HG03097 (cell line): Measurements from ENCODE around the gene PKN1.
A peak's percentile ranks its signal among the peaks of the same experiment; 100 is the strongest.
"Not testable (repeated sequence)": the region's sequence is repeated elsewhere in the genome, so short reads cannot be mapped to it uniquely, and the experiment has no call there.

Experiments used
- ATAC-seq: cut with Tn5 transposase; IDR thresholded peaks from one replicate; pipeline ENCODE4 v1.9.1; 2021; ENCODE audit not compliant: unreplicated experiment, low FRiP score

PKN1 gene

DNA sequence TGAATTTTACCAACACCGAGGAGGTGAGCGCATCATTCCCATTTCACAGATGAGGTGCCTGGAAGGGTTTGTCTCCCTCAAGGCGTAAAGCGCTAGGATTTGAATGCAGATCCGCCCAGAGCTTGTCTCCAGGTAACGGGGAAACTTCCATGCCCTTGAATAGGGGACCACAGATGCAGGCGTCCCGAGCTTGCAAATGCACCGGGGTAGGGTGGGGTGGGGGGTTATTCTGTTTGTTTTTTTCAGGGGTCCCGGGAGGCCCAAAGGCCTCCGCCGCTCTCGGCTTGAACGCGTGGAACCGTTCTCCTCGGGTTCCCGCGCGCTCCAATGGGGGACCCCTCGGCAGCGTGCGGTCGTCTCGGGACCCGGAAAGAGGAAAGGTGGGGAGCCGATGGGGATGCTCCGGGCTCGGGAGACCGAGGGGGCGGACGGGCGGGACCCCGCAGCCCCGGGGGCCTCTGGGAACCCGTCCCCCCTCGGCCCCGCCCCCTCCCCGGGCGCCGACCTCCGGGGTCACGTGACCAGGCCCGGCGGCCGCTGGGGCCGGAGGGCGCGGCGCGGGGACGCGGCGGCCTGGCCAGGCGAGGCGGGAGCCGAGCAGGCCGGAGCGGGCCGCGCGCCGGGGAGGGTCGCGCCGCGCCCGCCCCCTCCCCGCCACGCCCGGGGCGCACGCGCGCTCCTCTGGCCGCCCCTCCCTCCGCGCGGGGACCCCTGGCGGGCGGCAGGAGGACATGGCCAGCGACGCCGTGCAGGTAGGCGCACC lies at the start of gene PKN1:
Gene PKN1 (plus strand): TSS at position 516 of the 763 bp plus-strand sequence. CDS start 216 bp downstream, at position 732.
- ATAC-seq, result peak; percentile 47

DNA sequence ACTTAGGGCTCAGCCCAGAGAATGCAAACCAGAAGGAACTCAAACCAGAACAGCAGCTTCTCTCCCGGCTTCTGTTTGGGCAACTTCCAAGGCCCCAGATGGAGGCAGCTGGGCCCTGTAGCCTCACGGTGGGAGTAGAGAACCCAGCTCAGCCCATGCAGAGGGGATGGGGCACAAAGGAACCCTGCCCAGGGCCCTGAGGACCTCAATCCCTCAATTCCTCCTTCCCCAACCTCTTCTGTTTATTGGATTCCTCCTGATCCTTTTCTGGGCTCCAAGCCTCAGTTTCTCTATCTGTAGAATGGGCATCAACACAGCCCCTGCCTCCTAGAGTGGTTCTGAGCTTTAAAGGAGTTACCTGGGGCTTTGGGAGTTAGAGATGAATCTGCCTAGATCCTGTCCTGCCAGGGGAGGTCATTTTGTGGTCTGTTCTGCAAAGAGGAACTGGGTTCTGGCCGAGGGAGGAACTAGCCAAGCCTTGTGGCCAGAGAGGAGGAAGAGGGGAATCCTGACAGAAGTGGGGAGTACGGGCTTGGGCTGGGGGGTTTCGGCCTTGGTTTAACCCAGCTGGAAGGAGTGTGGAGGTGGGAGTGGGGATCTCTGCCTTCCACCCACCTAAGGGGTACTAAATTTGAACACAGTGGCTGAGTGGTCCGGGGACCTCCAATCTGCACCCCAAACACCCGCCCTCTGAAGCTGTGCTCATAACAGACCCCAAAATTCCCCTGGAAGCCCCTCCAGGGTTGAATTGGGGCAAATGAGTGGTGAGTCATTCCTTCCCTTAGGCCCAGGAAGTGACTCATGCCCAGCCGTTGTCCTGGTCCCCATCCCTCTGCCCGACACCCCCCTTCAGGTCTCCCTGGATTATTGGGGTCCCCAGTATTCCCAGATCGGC lies 49.2 kb upstream of the PKN1 start:
- peak; percentile 31 for ATAC-seq

DNA sequence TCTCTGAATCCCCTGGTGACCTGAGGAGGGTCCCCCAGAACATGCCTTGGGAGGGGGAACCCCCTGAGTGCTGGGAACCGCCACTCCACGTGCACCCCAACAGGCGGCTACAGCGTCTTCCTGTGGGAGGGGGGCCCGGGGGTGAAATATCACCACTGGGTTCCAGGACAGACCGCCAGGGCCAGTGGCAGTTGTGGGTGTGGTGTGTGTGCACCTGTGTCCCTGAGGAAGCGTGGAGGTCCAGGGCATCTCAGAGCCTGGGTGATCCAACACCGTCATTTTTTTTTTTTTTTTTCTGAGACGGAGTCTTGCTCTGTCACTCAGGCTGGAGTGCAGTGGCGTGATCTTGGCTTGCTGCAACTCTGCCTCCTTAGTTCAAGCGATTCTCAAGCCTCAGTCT lies 47.6 kb upstream of the PKN1 start:
- no peak for ATAC-seq

DNA sequence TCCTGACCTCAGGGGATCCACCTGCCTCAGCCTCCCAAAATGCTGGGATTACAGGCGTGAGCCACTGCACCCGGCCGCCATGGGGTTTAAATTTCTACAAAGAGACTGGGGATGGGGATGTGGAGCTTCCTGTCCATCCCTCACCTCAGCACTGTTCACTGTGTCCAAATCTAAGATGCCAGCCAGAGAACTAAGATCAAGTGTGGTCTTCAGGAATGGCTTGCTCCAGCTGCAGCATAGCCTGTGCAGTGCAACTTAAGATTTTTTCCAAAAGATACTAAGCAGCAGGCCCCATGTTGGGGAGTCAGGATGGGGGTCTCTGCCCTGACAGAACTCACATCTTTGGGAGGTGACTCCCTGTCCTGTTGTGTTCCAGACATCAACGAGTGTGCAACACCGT lies 42.6 kb upstream of the PKN1 start:
- no peak for ATAC-seq

DNA sequence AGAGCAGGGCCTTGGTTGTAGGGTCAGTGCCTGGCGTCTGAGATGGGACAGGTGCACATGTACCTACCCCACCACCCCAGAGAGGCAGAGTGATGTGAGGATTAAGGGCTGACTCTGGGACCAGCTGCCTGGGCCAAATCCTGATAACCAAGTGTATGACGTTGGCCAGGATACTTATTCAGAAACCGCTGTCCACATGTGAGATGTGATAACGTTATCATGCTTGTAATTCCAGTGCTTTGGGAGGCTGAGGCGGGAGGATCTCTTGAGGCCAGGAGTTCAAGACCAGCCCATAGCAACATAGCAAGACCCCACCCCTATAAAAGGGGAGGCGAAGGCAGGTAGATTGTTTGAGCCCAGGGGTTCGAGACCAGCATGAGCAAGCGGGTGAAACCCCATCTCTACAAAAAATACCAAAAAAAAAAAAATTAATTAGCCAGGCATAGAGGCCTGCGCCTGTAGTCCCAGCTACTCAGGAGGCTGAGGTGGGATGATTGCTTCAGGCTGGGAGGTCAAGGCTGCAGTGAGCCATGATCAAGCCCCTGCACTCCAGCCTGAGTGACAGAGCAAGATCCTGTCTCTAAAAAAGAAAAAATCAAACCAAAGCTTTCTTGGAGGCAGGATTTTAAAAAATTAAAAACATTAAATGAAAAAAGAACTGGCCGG lies 41.8 kb upstream of the PKN1 start:
- ATAC-seq, result no peak

DNA sequence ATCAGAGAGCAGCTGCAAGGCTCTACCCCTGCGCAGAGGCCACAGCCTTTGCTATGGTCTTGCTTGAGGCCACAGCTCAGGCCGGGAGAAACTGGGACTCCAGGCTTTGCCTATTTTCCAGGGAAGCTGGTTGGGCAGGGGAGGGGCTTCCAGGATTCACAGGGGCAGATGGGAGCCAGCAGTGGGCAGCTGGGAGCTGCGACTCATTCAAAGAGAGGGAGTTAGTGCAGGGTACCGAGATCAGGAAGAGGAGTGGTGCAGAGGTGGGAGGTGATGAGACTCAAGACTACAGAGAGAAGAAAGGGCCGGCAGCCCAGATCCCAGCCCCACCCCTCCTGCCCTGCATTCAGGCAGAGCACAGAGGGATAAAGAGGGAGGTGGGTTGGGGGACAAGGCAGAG lies 39.8 kb upstream of the PKN1 start:
- ATAC-seq, result no peak

DNA sequence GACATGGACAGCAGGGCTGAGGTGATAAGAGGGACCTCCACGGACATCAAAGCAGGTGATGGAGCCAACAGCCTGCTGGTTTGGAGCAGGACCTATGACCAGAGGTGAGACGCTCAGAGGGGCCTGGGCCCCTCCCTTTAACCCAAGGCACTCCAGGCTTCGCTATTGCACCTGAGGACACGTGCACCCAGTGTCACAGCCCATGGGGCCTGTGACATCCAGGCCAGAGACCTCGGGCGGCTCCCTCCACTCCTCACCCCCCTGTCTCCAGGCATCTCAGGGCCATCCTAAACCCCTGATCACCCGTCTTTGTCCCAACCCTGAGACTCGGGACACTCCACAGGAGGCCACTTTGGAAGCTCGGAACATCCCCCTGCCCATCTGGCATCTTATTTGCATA lies 38.9 kb upstream of the PKN1 start:
- no peak for ATAC-seq

DNA sequence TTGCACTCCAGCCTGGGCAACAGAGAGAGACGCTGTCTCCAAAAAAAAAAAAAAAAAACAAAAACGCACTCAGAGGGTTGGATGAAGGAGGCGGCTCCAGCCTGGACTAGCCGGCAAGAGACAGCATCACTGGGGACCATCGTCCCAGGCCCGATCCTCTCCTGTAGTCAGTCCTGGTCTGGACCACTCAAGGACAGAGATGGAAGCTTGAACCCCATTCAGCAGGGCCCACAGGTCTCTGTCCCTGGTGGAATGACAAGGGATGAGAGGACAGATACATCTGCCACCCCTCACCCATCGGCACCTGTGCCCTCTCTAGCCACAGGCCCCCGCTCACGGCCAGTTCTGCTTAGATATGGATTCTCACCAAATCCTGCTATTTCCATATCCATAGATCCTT lies 37.8 kb upstream of the PKN1 start:
- no peak for ATAC-seq

DNA sequence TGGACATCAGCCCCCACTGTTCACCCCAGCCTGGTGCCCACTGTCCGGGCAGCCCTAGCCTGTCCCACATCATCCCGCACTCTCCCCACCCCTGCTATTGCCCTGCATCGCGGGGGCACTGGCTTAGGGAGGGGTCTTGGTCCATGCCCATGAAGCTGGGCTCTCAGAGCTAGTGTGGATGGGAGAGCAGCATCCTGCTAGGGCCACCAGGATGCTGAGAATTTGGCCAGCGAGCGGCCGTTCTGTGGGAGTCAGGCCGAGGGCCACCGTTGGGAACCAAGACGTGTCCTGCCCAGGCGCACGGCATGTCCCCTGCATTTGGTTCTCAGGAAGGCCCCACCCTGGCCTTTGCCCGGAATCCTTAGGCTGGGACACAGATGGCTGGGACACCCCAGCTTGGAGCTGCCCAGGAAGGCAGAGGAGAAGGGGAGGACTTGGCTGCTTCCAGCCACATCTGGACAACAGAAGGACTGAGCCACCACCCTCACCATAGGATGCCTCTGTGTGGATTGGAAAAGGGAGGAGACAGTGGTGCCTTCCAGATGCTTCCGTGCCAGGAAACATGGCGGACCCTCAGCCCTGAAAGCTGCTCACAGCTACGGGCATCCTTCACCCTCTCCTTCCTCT lies 37.3 kb upstream of the PKN1 start:
- no peak for ATAC-seq

DNA sequence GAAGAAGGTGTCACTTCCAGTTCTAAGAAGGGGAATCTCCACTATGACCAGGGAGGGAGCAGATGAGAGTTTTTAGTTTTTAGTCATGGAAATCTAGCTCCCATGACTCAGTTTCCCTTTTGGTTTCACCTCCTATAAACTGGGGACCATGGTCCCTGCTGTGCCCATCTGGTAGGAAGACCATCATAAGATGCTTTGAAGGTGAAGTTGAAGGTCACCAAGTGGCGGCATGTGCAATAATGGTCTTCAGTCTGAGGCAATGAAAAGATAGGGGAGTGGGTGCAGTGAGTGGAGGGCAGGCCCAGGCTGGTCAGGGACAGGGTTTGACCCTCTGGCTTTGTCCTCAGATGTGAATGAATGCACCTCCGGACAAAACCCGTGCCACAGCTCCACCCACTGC lies 36.4 kb upstream of the PKN1 start:
- not testable (repeated sequence) for ATAC-seq

DNA sequence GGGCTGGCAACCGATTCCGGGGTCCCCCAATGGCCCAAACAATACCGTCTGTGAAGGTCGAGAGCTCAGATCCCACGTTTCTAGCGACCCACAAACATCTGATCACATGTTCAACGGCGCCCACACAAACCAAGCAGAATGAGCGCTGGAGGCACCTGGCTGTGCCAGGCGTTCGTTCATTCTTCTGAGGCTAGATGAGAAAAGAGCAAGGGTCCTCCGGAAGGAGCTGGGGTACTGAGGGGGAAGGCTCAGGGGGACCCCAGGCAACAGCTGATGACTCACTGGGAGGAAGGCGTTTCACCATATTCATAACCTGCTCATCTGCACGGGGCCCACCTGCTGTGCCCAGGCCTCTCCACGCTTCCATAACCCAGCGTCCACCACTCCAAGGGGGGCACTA lies 35.9 kb upstream of the PKN1 start:
- ATAC-seq, result not testable (repeated sequence)

DNA sequence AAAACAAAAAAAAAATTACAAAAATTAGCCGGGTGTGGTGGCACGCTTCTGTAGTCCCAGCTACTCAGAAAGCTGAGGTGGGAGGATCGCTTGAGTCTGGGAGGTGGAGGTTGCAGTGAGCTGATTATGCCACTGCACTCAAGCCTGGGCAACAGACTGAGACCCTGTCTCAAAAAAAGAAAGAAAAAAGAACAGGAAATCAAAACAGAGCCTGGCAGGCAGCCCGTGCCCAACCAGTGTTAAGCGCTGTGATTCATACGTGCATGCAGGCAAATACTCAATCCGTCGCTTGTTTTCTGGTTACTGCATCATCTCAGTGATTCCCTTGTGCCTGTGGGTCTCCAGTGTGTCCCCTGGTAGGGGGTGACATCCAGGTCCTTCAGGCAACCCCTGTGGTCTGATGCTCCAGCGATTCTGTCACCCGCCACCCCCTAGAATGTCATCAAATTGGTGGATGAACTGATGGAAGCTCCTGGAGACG lies 32.1 kb upstream of the PKN1 start:
- no peak for ATAC-seq

DNA sequence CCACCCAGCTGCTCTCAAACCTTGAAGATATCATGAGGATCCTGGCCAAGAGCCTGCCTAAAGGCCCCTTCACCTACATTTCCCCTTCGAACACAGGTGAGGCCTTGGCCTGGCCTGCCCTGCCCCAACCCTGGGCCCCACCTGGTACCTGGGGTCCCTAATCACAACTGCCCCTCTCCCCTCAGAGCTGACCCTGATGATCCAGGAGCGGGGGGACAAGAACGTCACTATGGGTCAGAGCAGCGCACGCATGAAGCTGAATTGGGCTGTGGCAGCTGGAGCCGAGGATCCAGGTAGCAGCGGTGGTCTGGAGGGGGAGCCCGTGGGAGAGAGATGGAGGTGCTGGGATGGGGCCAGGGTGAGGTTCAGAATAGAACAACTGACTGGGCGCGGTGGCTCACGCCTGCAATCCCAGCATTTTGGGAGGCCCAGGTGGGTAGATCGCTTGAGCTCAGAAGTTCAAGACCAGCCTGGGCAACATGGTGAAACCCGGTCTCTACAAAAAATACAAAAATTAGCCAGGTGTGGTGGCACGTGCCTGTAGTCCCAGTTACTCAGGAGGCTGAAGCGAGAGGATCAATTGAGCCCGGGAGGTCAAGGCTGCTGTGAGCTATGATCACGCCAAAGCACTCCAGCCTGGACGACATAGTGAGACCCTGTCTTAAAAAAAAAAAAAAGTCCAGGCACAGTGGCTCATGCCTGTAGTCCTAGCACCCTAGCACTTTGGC lies 31.5 kb upstream of the PKN1 start:
- ATAC-seq, result no peak

DNA sequence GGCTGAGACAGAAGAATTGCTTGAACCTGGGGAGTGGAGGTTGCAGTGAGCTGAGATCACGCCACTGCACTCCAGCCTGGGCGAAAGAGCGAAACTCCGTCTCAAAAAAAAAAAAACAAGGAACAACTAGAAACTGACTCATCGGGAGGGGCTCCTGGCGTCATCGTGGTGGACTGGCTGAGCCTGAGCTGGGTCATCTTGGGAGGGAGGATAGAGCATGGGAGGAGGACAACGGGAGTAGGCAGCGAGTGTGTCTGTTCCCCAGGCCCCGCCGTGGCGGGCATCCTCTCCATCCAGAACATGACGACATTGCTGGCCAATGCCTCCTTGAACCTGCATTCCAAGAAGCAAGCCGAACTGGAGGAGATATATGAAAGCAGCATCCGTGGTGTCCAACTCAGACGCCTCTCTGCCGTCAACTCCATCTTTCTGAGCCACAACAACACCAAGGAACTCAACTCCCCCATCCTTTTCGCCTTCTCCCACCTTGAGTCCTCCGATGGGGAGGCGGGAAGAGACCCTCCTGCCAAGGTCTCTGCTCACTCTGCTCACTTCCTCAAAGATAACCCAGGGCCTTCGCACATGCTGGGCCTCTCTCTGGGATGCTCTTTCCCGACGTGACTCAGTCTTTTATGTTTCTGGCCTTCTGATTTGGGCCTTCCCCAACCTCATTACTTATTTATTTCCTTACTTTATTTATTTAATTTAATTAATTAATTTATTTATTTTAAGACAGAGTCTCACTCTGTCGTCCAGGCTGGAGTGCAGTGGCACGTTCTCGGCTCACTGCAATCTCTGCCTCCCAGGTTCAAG lies 30.6 kb upstream of the PKN1 start:
- ATAC-seq, result no peak

DNA sequence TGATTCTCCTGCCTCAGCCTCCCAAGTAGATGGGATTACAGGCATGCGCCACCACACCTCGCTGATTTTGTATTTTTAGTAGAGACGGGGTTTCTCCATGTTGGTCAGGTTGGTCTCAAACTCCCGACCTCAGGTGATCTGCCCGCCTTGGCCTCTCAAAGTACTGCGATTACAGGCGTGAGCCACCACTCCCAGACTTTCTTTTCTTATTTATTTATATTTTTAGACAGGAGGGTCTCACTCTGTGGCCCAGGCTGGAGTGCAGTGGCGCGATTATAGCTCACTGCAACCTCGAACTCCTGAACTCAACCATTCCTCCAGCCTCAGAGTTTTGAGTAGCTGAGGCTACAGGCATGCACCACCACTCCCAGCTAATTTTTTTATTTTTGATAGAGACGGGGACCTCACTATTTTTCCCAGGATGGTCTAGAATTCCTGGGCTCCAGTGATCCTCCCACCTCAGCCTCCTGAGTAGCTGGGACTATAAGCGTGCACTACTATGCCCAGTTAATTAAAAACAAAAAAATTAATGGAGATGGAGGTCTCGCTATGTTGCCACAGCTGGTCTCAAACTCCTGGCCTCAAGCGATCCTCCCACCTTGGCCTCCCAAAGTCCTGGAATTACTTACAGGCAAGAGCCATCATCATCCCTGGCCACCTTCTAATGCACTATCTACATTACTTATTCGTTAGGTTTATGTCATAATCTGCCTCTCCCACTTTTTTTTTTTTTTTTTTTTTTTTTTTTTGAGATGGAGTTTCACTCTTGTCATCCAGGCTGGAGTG lies 29.8 kb upstream of the PKN1 start:
- not testable (repeated sequence) for ATAC-seq

DNA sequence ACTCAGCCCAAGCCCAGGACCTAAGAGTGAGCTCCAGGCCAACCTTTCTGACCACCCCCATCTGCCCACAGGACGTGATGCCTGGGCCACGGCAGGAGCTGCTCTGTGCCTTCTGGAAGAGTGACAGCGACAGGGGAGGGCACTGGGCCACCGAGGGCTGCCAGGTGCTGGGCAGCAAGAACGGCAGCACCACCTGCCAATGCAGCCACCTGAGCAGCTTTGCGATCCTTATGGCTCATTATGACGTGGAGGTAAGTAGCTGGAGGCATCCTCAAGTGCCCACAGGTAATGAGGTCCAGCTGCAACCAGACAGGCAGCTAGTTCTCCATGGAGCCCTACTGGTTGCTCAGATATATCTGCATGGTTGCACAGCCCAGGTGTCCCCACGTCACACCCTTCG lies 28.8 kb upstream of the PKN1 start:
- ATAC-seq, result no peak

DNA sequence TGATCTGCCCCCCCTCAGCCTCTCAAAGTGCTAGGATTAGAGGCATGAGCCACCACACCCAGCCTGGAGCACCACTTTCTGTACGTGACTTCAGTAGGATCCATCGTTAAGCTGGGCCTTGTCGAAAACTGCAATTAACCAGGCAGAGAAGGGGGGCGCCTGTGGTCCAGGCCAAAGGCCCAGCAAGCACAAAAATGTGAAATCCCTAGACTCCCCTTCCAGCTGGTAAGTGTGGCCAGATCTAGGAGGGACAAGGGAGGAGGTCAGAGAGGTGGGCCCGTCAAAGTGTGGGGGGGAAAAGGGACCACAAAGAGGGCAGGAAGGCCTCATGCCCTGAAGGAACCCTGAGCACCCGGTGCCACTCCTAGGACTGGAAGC lies 27.7 kb upstream of the PKN1 start:
- ATAC-seq, result no peak
